Measurements from ENCODE around the gene ZNF385A. TPM values are rescaled to one million over a fixed set of nuclear protein-coding genes. Genes with fewer than 3 reads are reported as not detected.

Gene ZNF385A
- polyA plus RNA-seq, 1 donor from 2014 or later: 0.46 TPM

GRCh38 chr12:54349679-54350078, 34.9 kb downstream of the ZNF385A start:
- TF ChIP-seq RAD21 (conservative IDR thresholded peaks at IDR 0.05): no peak
- TF ChIP-seq EP300 (conservative IDR thresholded peaks at IDR 0.05; ENCODE audit: poor library complexity, severe bottlenecking): no peak
- TF ChIP-seq CTCF (IDR thresholded peaks at IDR 0.05; ENCODE audit: poor library complexity, severe bottlenecking): no peak
- no peak for TF ChIP-seq REST (IDR thresholded peaks at IDR 0.05; ENCODE audit: borderline replicate concordance)
- TF ChIP-seq SMC3 (conservative IDR thresholded peaks at IDR 0.05; ENCODE audit: poor library complexity): no peak
- TF ChIP-seq MXI1 (conservative IDR thresholded peaks at IDR 0.05; ENCODE audit: poor library complexity, severe bottlenecking): no peak
- TF ChIP-seq POLR2AphosphoS5 (IDR thresholded peaks at IDR 0.05): no peak
- no peak for TF ChIP-seq TAF1 (IDR thresholded peaks at IDR 0.05; ENCODE audit: low read depth)
- TF ChIP-seq EZH2 (IDR thresholded peaks at IDR 0.05; ENCODE audit: borderline replicate concordance, insufficient read depth, low read length, poor library complexity, severe bottlenecking): no peak
- H3K4me2 ChIP-seq (ENCODE audit: low read length): no peak overlapping the region
- H3K9ac ChIP-seq (ENCODE audit: low read length): peak overlapping the region; percentile 25
- H3K9me3 ChIP-seq (ENCODE audit: low read length): no peaks in the 10 kb centered on the region
- no peaks in the 10 kb centered on the region for H3K27me3 ChIP-seq (ENCODE audit: insufficient read depth, low read depth, low read length)
- H3K27ac ChIP-seq (ENCODE audit: low read length): peak overlapping the region; percentile 99
- no peak overlapping the region for H2AFZ ChIP-seq (ENCODE audit: low read depth, low read length)
- no peaks in the 10 kb centered on the region for H3K36me3 ChIP-seq (ENCODE audit: insufficient read depth, low read length)
- no peaks in the 10 kb centered on the region for H4K20me1 ChIP-seq (ENCODE audit: insufficient read depth)
- no peaks in the 10 kb centered on the region for H3K9me2 ChIP-seq (ENCODE audit: insufficient read depth, low read length)
- H3K79me2 ChIP-seq (replicated peaks; ENCODE audit: insufficient read depth, low read length): no peaks in the 10 kb centered on the region
- H3F3A ChIP-seq (ENCODE audit: insufficient read depth, low read length, poor library complexity, severe bottlenecking): peaks cover 3% of the 10 kb centered on the region
- no peak overlapping the region for H3K4me3 ChIP-seq (ENCODE audit: low read length)

GRCh38 chr12:54349036-54349435, 35.5 kb downstream of the ZNF385A start:
- TF ChIP-seq RAD21 (conservative IDR thresholded peaks at IDR 0.05) (no peak), POLR2AphosphoS5 (IDR thresholded peaks at IDR 0.05) (no peak), EP300 (conservative IDR thresholded peaks at IDR 0.05; ENCODE audit: poor library complexity, severe bottlenecking) (no peak), REST (IDR thresholded peaks at IDR 0.05; ENCODE audit: borderline replicate concordance) (no peak), MXI1 (conservative IDR thresholded peaks at IDR 0.05; ENCODE audit: poor library complexity, severe bottlenecking) (no peak), TAF1 (IDR thresholded peaks at IDR 0.05; ENCODE audit: low read depth) (no peak)
- Histone ChIP-seq H3K36me3 (ENCODE audit: insufficient read depth, low read length) (no peaks in the 10 kb centered on the region), H4K20me1 (ENCODE audit: insufficient read depth) (no peaks in the 10 kb centered on the region), H3K27ac (ENCODE audit: low read length) (peak overlapping the region; percentile 99), H3K4me2 (ENCODE audit: low read length) (no peak overlapping the region), H3K9me2 (ENCODE audit: insufficient read depth, low read length) (no peaks in the 10 kb centered on the region), H3K27me3 (ENCODE audit: insufficient read depth, low read depth, low read length) (no peaks in the 10 kb centered on the region), H2AFZ (ENCODE audit: low read depth, low read length) (no peak overlapping the region), H3K9me3 (ENCODE audit: low read length) (no peaks in the 10 kb centered on the region), H3K79me2 (replicated peaks; ENCODE audit: insufficient read depth, low read length) (no peaks in the 10 kb centered on the region), H3F3A (ENCODE audit: insufficient read depth, low read length, poor library complexity, severe bottlenecking) (peaks cover 3% of the 10 kb centered on the region), H3K4me3 (ENCODE audit: low read length) (no peak overlapping the region), H3K9ac (ENCODE audit: low read length) (peak overlapping the region; percentile 25)
